ENCODE data around the gene TMEM178B. TPM values are rescaled to one million over a fixed set of nuclear protein-coding genes. Genes with fewer than 3 reads are reported as not detected.

The TMEM178B gene
- total RNA-seq, 4 donors from 2014 or later: 7.7 to 49.9 (median 25.9) TPM

DNA sequence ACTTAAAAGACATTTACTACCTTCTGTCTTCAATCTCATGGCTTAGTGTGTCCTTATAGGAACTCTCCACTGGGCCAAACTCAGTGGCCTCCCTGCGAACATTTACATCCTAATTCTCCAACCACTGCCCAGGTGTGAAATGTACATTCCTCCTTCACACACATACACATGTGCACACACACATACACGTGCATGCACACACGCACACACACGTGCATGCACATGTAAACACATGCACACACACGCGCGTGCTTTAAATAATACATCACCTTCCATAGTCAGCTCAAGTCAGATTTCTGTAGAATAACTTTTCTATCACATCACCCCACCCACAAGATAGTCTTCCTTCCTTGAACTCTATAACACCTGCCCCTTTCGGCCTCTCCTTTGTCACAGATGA is 216.5 kb downstream of the TMEM178B start:
- intact Hi-C loops (cut with DNase I): no loop called here
- Histone ChIP-seq H3K4me3 (replicated peaks in 1 of 3) (no peak overlapping the region), H3K27me3 (no peaks in the 10 kb centered on the region), H3K36me3 (no peaks in the 10 kb centered on the region), H3K4me1 (peaks cover 50 to 51% of the 10 kb centered on the region in 2 donors), H3K9me3 (no peaks in the 10 kb centered on the region), H3K27ac (no peak overlapping the region)
- DNase-seq: no peak
- 94 to 99% methylated on average over 8 of the region's 8 CpGs for WGBS, 2 donors
- TF ChIP-seq, protein P1, sequence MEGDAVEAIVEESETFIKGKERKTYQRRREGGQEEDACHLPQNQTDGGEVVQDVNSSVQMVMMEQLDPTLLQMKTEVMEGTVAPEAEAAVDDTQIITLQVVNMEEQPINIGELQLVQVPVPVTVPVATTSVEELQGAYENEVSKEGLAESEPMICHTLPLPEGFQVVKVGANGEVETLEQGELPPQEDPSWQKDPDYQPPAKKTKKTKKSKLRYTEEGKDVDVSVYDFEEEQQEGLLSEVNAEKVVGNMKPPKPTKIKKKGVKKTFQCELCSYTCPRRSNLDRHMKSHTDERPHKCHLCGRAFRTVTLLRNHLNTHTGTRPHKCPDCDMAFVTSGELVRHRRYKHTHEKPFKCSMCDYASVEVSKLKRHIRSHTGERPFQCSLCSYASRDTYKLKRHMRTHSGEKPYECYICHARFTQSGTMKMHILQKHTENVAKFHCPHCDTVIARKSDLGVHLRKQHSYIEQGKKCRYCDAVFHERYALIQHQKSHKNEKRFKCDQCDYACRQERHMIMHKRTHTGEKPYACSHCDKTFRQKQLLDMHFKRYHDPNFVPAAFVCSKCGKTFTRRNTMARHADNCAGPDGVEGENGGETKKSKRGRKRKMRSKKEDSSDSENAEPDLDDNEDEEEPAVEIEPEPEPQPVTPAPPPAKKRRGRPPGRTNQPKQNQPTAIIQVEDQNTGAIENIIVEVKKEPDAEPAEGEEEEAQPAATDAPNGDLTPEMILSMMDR (IDR thresholded peaks at IDR 0.05): no peak

- H3K27me3 ChIP-seq: no peaks in the 10 kb centered on the region
- no peak for DNase-seq
- intact Hi-C loops (cut with DNase I): no loop called here
- TF ChIP-seq POLR2A (IDR thresholded peaks at IDR 0.05): no peak
- TF ChIP-seq, protein P1 (IDR thresholded peaks at IDR 0.05): no peak
- H3K4me3 ChIP-seq (replicated peaks in 1 of 3): no peak overlapping the region
- no peak overlapping the region for H3K27ac ChIP-seq
- WGBS, 2 donors: 86 to 93% methylated on average over 7 of the region's 7 CpGs
- peaks cover 55 to 57% of the 10 kb centered on the region in 2 donors for H3K4me1 ChIP-seq
- no peaks in the 10 kb centered on the region for H3K36me3 ChIP-seq
- H3K9me3 ChIP-seq: no peaks in the 10 kb centered on the region
Measured at GRCh38 chr7:141290973-141291372, 217.1 kb downstream of the TMEM178B start.

DNA sequence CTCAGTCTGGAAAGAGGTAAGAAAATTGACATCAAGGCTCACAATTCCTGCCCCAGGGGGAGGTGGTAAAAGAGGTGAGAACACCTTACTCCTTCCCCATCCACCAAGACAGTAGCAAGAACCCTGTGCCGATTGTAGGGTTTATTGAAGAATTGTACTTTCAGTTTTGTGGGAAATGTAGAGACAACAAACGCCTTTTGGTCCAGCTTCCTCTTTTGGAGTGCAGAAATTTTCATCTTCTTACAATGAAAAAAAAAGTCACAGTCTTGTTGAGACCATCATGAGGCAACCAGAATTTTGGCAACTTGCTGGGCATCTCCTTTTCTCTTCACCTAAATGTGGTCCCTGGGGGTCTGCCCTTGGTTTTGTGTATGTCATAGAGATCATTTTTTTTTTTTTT is 217.7 kb downstream of the TMEM178B start:
- H3K36me3 ChIP-seq: no peaks in the 10 kb centered on the region
- H3K27me3 ChIP-seq: no peaks in the 10 kb centered on the region
- no peaks in the 10 kb centered on the region for H3K9me3 ChIP-seq
- H3K27ac ChIP-seq: no peak overlapping the region
- no peak for DNase-seq
- H3K4me3 ChIP-seq (replicated peaks in 1 of 3): no peak overlapping the region
- peaks cover 55 to 58% of the 10 kb centered on the region in 2 donors for H3K4me1 ChIP-seq
- TF ChIP-seq, protein P1 (IDR thresholded peaks at IDR 0.05): no peak
- TF ChIP-seq POLR2A (IDR thresholded peaks at IDR 0.05): no peak
- 77 to 78% methylated on average over 2 of the region's 2 CpGs for WGBS, 2 donors
- intact Hi-C loops (cut with DNase I): no loop called here

GRCh38 chr7:141294143-141294829 is 220.4 kb downstream of the TMEM178B start:
- 87 to 91% methylated on average over 2 of the region's 2 CpGs for WGBS, 2 donors
- H3K27me3 ChIP-seq: no peaks in the 10 kb centered on the region
- no peaks in the 10 kb centered on the region for H3K36me3 ChIP-seq
- H3K4me3 ChIP-seq (replicated peaks in 1 of 3): no peak overlapping the region
- no peak for DNase-seq
- peaks cover 32 to 37% of the 10 kb centered on the region in 2 donors for H3K4me1 ChIP-seq
- H3K27ac ChIP-seq: no peak overlapping the region
- TF ChIP-seq POLR2A (IDR thresholded peaks at IDR 0.05): no peak
- TF ChIP-seq, protein P1 (IDR thresholded peaks at IDR 0.05): no peak
- H3K9me3 ChIP-seq: no peaks in the 10 kb centered on the region
- intact Hi-C loops (cut with DNase I): no loop called here

DNA sequence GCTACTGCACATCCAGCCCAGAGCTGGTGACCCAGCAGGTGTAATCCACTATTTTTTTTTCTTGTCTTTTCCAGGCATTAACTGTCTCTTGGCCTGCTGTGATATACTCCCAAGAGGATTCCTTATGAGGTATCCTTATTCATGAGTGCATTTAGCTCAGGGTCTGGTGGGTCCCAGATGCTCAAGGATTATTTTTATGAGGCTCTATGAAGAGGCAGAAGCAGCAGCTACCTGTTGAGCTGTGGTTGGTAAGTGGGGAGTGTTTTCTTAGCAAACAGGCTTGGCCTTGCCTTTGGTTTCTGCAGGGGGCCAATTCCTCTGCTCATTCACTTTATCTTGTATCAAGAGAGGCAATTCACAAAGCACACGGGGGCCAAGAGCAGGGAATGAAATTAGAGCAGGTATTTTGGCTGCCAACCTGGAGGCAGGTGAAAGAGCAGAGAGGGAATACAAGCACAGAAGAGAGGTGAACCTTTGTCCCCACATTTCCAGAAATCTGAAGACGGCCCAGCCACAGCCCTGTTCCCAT is 221.6 kb downstream of the TMEM178B start:
- no peaks in the 10 kb centered on the region for H3K36me3 ChIP-seq
- H3K4me3 ChIP-seq (replicated peaks in 1 of 3): no peak overlapping the region
- peak; percentile 65 to 69 for DNase-seq
- no peak for TF ChIP-seq POLR2A (IDR thresholded peaks at IDR 0.05)
- TF ChIP-seq, protein P1 (IDR thresholded peaks at IDR 0.05): no peak
- H3K9me3 ChIP-seq: no peaks in the 10 kb centered on the region
- intact Hi-C loops (cut with DNase I): no loop called here
- H3K4me1 ChIP-seq: peaks cover 30 to 37% of the 10 kb centered on the region in 2 donors
- H3K27ac ChIP-seq: peak overlapping the region in 2 of 3 donors; percentile 28 to 43
- H3K27me3 ChIP-seq: no peaks in the 10 kb centered on the region
- WGBS, 2 donors: 22 to 30% methylated on average over 2 of the region's 2 CpGs

Measured in thyroid gland (tissue), 4 donors.